ENCODE measurements around the gene TMEM184A.

TMEM184A gene

GRCh38 chr7:1498370-1499305 is 57.4 kb downstream of the TMEM184A start:
- TF ChIP-seq EZH2 (IDR thresholded peaks at IDR 0.05): no peak
- no peak for TF ChIP-seq POLR2AphosphoS5 (IDR thresholded peaks at IDR 0.05; ENCODE audit: borderline replicate concordance, low read depth, low read length)
- no peak for TF ChIP-seq FOXP2 (optimal IDR thresholded peaks at IDR 0.05; ENCODE audit: control extremely low read depth, extremely low read length, insufficient read depth)
- Histone ChIP-seq H3K36me3 (ENCODE audit: insufficient read depth, low read length) (peaks cover 23% of the 10 kb centered on the region; the same call in 1 of the 2 replicates), H3K9me3 (ENCODE audit: low read depth, low read length) (no peaks in the 10 kb centered on the region)

GRCh38 chr7:1497293-1497927 is 58.6 kb downstream of the TMEM184A start:
- no peak for TF ChIP-seq EZH2 (IDR thresholded peaks at IDR 0.05)
- TF ChIP-seq POLR2AphosphoS5 (IDR thresholded peaks at IDR 0.05; ENCODE audit: borderline replicate concordance, low read depth, low read length): no peak
- TF ChIP-seq FOXP2 (optimal IDR thresholded peaks at IDR 0.05; ENCODE audit: control extremely low read depth, extremely low read length, insufficient read depth): no peak
- Histone ChIP-seq H3K9me3 (ENCODE audit: low read depth, low read length) (no peaks in the 10 kb centered on the region), H3K9ac (ENCODE audit: insufficient read length) (no peak overlapping the region), H3K36me3 (ENCODE audit: insufficient read depth, low read length) (peaks cover 18% of the 10 kb centered on the region; the same call in 1 of the 2 replicates), H3K4me3 (no peak overlapping the region), H3K27ac (no peak overlapping the region)
- no peak for DNase-seq (ENCODE audit: low read depth, low spot score)

More at GRCh38 chr7:1498370-1499305, 57.4 kb downstream of the TMEM184A start:
- no peak overlapping the region for H3K27ac ChIP-seq
- no peak for DNase-seq (ENCODE audit: low read depth, low spot score)
- no peak overlapping the region for H3K9ac ChIP-seq (ENCODE audit: insufficient read length)
- no peak overlapping the region for H3K4me3 ChIP-seq

DNA sequence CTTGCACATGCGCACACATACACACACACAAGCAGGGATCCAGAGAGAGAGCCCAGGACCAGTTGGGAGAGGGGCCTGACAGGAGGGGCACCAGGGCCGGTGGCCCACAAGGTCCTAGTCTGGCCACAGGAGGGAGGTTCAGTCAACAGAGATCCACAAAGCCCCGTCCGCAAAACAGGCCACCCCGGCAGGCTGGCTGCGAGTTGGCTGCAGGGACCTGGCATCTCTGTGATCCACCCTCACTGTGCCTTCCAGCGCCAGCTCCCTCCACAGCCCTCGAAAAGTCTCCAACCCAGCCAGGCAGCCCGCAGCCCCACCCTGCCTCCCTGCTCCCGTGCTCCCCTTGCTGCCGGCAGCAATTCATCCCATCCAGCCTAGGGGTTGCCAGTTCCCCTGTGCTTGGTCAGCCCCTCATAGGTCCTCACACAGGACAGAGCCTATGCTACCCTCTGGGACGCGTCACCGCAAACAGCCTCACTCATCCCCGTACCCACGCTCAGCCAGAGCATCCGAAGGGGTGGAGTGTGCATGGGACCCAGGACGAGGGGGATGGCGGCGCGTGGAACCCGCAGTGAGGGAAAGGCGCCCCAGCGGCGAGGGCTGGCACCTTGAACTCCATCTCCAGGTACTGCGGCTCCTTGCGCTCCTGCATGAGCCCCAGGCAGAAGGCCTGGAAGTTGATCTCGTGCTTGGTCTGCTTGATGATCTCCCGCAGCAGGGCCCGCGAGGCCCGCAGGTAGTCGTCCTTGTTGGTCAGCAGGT is 59.3 kb downstream of the TMEM184A start:
- Histone ChIP-seq H3K9me3 (ENCODE audit: low read depth, low read length) (no peaks in the 10 kb centered on the region), H3K36me3 (ENCODE audit: insufficient read depth, low read length) (peaks cover 12% of the 10 kb centered on the region; the same call in 1 of the 2 replicates), H3K9ac (ENCODE audit: insufficient read length) (no peak overlapping the region), H3K27ac (no peak overlapping the region), H3K4me3 (no peak overlapping the region)
- no peak for DNase-seq (ENCODE audit: low read depth, low spot score)
- TF ChIP-seq FOXP2 (optimal IDR thresholded peaks at IDR 0.05; ENCODE audit: control extremely low read depth, extremely low read length, insufficient read depth) (no peak), EZH2 (IDR thresholded peaks at IDR 0.05) (no peak), POLR2AphosphoS5 (IDR thresholded peaks at IDR 0.05; ENCODE audit: borderline replicate concordance, low read depth, low read length) (no peak)

- no peak overlapping the region for H3K9ac ChIP-seq (ENCODE audit: insufficient read length)
- no peak overlapping the region for H3K27ac ChIP-seq
- peaks cover 9% of the 10 kb centered on the region; the same call in 1 of the 2 replicates for H3K36me3 ChIP-seq (ENCODE audit: insufficient read depth, low read length)
- H3K9me3 ChIP-seq (ENCODE audit: low read depth, low read length): no peaks in the 10 kb centered on the region
- no peak for DNase-seq (ENCODE audit: low read depth, low spot score)
- TF ChIP-seq EZH2 (IDR thresholded peaks at IDR 0.05) (no peak), FOXP2 (optimal IDR thresholded peaks at IDR 0.05; ENCODE audit: control extremely low read depth, extremely low read length, insufficient read depth) (no peak), POLR2AphosphoS5 (IDR thresholded peaks at IDR 0.05; ENCODE audit: borderline replicate concordance, low read depth, low read length) (no peak)
- H3K4me3 ChIP-seq: no peak overlapping the region
These were observed 60.3 kb downstream of the TMEM184A start for GRCh38 chr7:1495564-1496242.

DNA sequence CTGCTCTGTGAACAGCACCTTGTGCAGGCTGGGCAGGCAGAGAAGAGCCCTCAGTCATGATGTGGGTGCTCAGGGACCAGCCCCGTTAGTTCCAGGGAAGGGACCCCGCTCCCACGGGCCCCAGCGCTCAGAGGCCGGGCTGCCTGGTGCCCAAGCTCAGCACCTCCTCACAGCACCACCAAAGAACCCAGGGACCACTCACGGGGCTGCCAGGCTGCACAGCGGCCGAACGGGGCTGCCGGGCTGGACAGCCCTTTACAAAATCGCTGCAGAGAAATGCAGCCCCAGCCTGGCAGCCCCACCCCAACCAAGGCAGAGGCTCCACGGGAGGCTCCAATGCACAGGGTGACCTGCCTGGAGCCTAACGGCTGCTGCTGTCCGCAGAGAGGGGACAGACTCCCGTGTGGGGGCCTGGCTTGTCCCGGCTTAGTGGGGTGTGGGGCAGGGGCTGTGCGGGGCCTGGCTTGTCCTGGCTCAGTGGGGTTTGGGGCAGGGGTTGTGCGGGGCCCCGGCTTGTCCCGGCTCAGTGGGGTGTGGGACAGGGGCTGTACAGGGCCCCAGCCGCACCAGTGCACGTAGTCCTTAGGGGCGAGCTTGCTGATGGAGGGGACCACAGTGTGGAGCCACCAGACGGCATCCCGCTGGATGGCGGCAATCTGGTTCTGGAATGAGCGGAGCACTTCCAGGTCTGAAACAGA is 61.0 kb downstream of the TMEM184A start:
- Histone ChIP-seq H3K4me3 (no peak overlapping the region), H3K9ac (ENCODE audit: insufficient read length) (no peak overlapping the region), H3K27ac (no peak overlapping the region), H3K36me3 (ENCODE audit: insufficient read depth, low read length) (peaks cover 7% of the 10 kb centered on the region; the same call in 1 of the 2 replicates), H3K9me3 (ENCODE audit: low read depth, low read length) (no peaks in the 10 kb centered on the region)
- no peak for DNase-seq (ENCODE audit: low read depth, low spot score)
- TF ChIP-seq POLR2AphosphoS5 (IDR thresholded peaks at IDR 0.05; ENCODE audit: borderline replicate concordance, low read depth, low read length): no peak
- no peak for TF ChIP-seq FOXP2 (optimal IDR thresholded peaks at IDR 0.05; ENCODE audit: control extremely low read depth, extremely low read length, insufficient read depth)
- TF ChIP-seq EZH2 (IDR thresholded peaks at IDR 0.05): no peak

DNA sequence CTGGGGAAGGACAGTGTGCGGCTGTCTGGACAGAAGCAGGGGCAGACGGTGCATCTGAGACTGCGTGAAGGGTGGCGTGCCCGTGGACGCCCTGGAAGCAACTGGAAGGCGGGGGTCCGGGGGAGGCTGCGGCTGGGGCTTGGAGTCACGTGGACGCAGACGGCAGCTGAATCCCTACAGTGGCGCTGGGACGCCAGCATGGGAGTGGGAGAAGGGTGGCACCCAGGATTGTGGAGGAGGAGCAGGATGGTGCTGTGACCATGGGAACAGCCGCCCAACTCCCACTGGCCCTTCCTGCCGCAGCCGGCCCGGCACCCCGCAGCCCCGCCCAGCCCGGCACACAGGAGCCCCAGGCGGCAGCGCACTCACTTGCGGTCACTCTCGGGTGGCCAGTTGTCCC is 61.6 kb downstream of the TMEM184A start:
- no peak overlapping the region for H3K9ac ChIP-seq (ENCODE audit: insufficient read length)
- TF ChIP-seq POLR2AphosphoS5 (IDR thresholded peaks at IDR 0.05; ENCODE audit: borderline replicate concordance, low read depth, low read length) (no peak), EZH2 (IDR thresholded peaks at IDR 0.05) (no peak), FOXP2 (optimal IDR thresholded peaks at IDR 0.05; ENCODE audit: control extremely low read depth, extremely low read length, insufficient read depth) (no peak)
- no peak overlapping the region for H3K4me3 ChIP-seq
- DNase-seq (ENCODE audit: low read depth, low spot score): no peak
- H3K36me3 ChIP-seq (ENCODE audit: insufficient read depth, low read length): peaks cover 7% of the 10 kb centered on the region; the same call in 1 of the 2 replicates
- H3K9me3 ChIP-seq (ENCODE audit: low read depth, low read length): no peaks in the 10 kb centered on the region
- no peak overlapping the region for H3K27ac ChIP-seq

DNA sequence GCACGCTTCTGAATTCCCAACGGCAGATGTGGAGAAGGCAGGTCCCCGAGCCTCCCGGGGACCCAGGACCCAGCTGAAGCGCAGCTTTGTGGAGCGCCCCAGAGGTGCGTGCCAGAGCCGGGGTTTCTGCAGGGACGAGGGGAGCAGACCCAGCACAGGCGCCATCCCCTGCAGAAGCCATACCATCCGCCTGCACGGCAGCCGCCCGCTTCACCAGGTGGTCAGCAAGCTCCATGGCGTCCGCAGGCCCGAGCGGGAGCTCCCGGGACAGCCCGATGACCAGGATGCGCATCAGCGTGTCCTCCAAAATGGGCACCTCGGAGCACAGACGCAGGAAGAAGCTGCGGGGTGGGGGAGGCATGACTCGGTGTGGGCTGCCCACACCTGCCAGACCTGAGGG is 62.4 kb downstream of the TMEM184A start:
- Histone ChIP-seq H3K36me3 (ENCODE audit: insufficient read depth, low read length) (peaks cover 4% of the 10 kb centered on the region; the same call in 1 of the 2 replicates), H3K9ac (ENCODE audit: insufficient read length) (no peak overlapping the region), H3K4me3 (no peak overlapping the region), H3K27ac (no peak overlapping the region), H3K9me3 (ENCODE audit: low read depth, low read length) (no peaks in the 10 kb centered on the region)
- no peak for DNase-seq (ENCODE audit: low read depth, low spot score)
- no peak for TF ChIP-seq EZH2 (IDR thresholded peaks at IDR 0.05)
- TF ChIP-seq FOXP2 (optimal IDR thresholded peaks at IDR 0.05; ENCODE audit: control extremely low read depth, extremely low read length, insufficient read depth): no peak
- TF ChIP-seq POLR2AphosphoS5 (IDR thresholded peaks at IDR 0.05; ENCODE audit: borderline replicate concordance, low read depth, low read length): no peak

All from SK-N-MC (cell line).